ENCODE measurements around the gene HLA-A. TPM values are rescaled to one million over a fixed set of nuclear protein-coding genes. Genes with fewer than 3 reads are reported as not detected.

Gene HLA-A
- total and polyA plus RNA-seq, 2 of the 13 experiments (the other 11 are each of a cell fraction or from before 2014, with no cell fraction given), result 345 to 527 TPM

- TF ChIP-seq TFDP1 (CRISPR knock-in tag; IDR thresholded peaks at IDR 0.05; ENCODE audit: borderline replicate concordance) (peak; percentile 77), ZNF724P (CRISPR knock-in tag; IDR thresholded peaks at IDR 0.05; ENCODE audit: borderline replicate concordance) (peak; percentile 82; the same call in 1 of the 2 replicates), SIN3A (IDR thresholded peaks at IDR 0.05; ENCODE audit: borderline replicate concordance, low read depth, low read length) (no peak), CBX2 (IDR thresholded peaks at IDR 0.05; ENCODE audit: low read depth, low read length) (no peak), CBX2 (CRISPR knock-in tag; IDR thresholded peaks at IDR 0.05; ENCODE audit: low read depth) (no peak), PCBP2 (optimal IDR thresholded peaks at IDR 0.05; ENCODE audit: low read depth, low read length, poor library complexity, severe bottlenecking) (no peak), ZNF572 (CRISPR knock-in tag; IDR thresholded peaks at IDR 0.05) (0 out of 2 replicates have a peak, but pooled peaks have one; percentile 31), ZSCAN30 (CRISPR knock-in tag; IDR thresholded peaks at IDR 0.05) (no peak), ZNF432 (CRISPR knock-in tag; IDR thresholded peaks at IDR 0.05; ENCODE audit: borderline replicate concordance) (no peak), MIXL1 (CRISPR knock-in tag; IDR thresholded peaks at IDR 0.05) (no peak), ZFY (CRISPR knock-in tag; IDR thresholded peaks at IDR 0.05) (peak; percentile 88), ZNF775 (CRISPR knock-in tag; IDR thresholded peaks at IDR 0.05; ENCODE audit: borderline replicate concordance) (0 out of 2 replicates have a peak, but pooled peaks have one; percentile 68), ZNF510 (CRISPR knock-in tag; IDR thresholded peaks at IDR 0.05; ENCODE audit: low read depth) (no peak), SMC3 (IDR thresholded peaks at IDR 0.05; ENCODE audit: low read length) (0 out of 2 replicates have a peak, but pooled peaks have one; percentile 21), PRPF4 (IDR thresholded peaks at IDR 0.05; ENCODE audit: low read depth, low read length, poor library complexity, severe bottlenecking) (no peak), KDM1A (CRISPR knock-in tag; IDR thresholded peaks at IDR 0.05) (0 out of 2 replicates have a peak, but pooled peaks have one; percentile 41), ZNF180 (CRISPR knock-in tag; IDR thresholded peaks at IDR 0.05; ENCODE audit: borderline replicate concordance, low read depth) (no peak), MXD1 (CRISPR knock-in tag; IDR thresholded peaks at IDR 0.05) (peak; percentile 32; the same call in 1 of the 2 replicates), ZNF232 (CRISPR knock-in tag; IDR thresholded peaks at IDR 0.05; ENCODE audit: borderline replicate concordance) (peak; percentile 80), TRIM24 (CRISPR knock-in tag; IDR thresholded peaks at IDR 0.05) (no peak), ZNF678 (CRISPR knock-in tag; IDR thresholded peaks at IDR 0.05) (no peak), ZNF570 (CRISPR knock-in tag; IDR thresholded peaks at IDR 0.05; ENCODE audit: borderline replicate concordance) (no peak), CSRNP2 (CRISPR knock-in tag; conservative IDR thresholded peaks at IDR 0.05; ENCODE audit: low read depth) (no peak), RAD21 (CRISPR knock-in tag; IDR thresholded peaks at IDR 0.05) (peak; percentile 60), POLR2AphosphoS2 (IDR thresholded peaks at IDR 0.05; ENCODE audit: low read depth, low read length) (no peak), ISX (CRISPR knock-in tag; conservative IDR thresholded peaks at IDR 0.05) (peak; percentile 38; the same call in 1 of the 2 replicates), TP53 (CRISPR knock-in tag; conservative IDR thresholded peaks at IDR 0.05) (peak; percentile 42; the same call in 1 of the 2 replicates), IKZF1 (IDR thresholded peaks at IDR 0.05) (no peak), HDAC2 (CRISPR knock-in tag; IDR thresholded peaks at IDR 0.05) (no peak; the same call in 1 of the 2 replicates)
Measured at GRCh38 chr6:29976588-29977424, 34.5 kb downstream of the HLA-A start (continued).

Data from HepG2 (cell line).